ENCODE data around the gene ALG2.

DNA sequence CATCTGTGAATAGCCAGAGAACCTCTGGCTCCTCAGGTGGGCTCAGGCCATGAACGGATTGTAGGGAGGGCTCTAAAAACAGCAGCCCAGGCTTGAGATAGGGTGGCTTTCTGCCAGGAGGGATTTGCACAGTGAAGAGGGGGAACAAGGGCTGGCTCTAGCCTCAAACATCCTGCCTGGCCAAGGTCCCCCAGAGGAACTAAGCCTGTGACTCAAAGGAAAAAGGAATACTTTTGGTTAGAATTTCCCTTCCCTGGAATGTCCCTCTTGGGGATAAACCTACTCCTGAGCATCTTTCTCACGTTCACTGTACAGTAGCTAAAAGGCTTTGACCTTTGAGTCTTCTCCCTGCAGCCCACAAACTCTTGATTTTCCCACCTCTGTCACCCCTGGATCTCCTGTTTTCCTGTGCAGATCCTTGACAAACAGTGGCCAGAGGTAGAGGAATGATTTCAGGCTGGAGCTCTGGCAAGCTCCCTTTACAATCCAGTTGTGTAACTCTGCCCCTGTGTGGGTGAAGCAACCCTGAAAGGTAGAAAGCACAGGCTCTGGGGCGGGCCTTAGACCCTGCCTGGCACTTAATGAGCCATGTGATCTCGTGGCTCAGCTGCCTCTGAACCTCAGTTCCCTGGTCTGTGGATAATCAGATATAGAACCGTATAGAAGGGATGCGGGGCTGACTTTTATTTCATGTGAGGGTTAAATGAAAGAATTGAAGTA is 17.8 kb upstream of the ALG2 start:
- TF ChIP-seq POLR2AphosphoS5 (IDR thresholded peaks at IDR 0.05; ENCODE audit: low read depth, low read length) (no peak), POU2F2 (IDR thresholded peaks at IDR 0.05; ENCODE audit: low read depth, low read length) (no peak), POLR2A (IDR thresholded peaks at IDR 0.05; ENCODE audit: low read depth, low read length) (no peak), SPI1 (IDR thresholded peaks at IDR 0.05; ENCODE audit: low read depth, low read length) (no peak)
